Loucy (cell line): ENCODE measurements around the gene AHI1.
"Not testable (repeated sequence)": the region's sequence is repeated elsewhere in the genome, so short reads cannot be mapped to it uniquely, and the experiment has no call there.

Experiments
- H2AFZ ChIP-seq: fragments of 200-600 bp; sonication (generic); 2 replicates; pipeline ENCODE4 v1.6.0; 2016; ENCODE audit warnings: antibody characterized with exemption, mild to moderate bottlenecking, low read length, moderate library complexity
- H3F3A ChIP-seq: fragments of 200-600 bp; 2 replicates; pipeline ENCODE4 v1.6.0; 2016; ENCODE audit warnings: antibody characterized with exemption, low read depth, mild to moderate bottlenecking
- H3K27me3 ChIP-seq: fragments of 200-600 bp; sonication (generic); 2 replicates; pipeline ENCODE4 v1.6.1; 2014; ENCODE audit warnings: low read length, mild to moderate bottlenecking; ENCODE audit not compliant: insufficient read depth, poor library complexity, severe bottlenecking
- H3K36me3 ChIP-seq: fragments of 200-600 bp; sonication (generic); 2 replicates; pipeline ENCODE4 v1.6.1; 2016; ENCODE audit warnings: low read length; ENCODE audit not compliant: insufficient read depth
- H3K4me1 ChIP-seq: fragments of 200-600 bp; sonication (generic); 2 replicates; pipeline ENCODE4 v1.5.1; 2014; ENCODE audit warnings: low read length, mild to moderate bottlenecking; ENCODE audit not compliant: insufficient read depth, poor library complexity, severe bottlenecking
- H3K4me2 ChIP-seq: fragments of 200-600 bp; sonication (generic); 2 replicates; pipeline ENCODE4 v1.6.0; 2014; ENCODE audit warnings: antibody characterized with exemption, low read length, low read depth, mild to moderate bottlenecking; ENCODE audit not compliant: poor library complexity, severe bottlenecking
- H3K4me3 ChIP-seq: fragments of 200-600 bp; sonication (generic); 2 replicates; pipeline ENCODE4 v1.5.1; 2014; ENCODE audit warnings: low read length, mild to moderate bottlenecking, mixed read lengths; ENCODE audit not compliant: poor library complexity, severe bottlenecking
- H3K79me2 ChIP-seq: fragments of 200-600 bp; sonication (generic); 2 replicates; pipeline ENCODE4 v1.6.1; 2014; ENCODE audit warnings: low read length; ENCODE audit not compliant: insufficient read depth
- H3K9ac ChIP-seq: fragments of 200-600 bp; sonication (generic); 2 replicates; pipeline ENCODE4 v1.6.0; 2014; ENCODE audit warnings: mild to moderate bottlenecking, low read depth, low read length, moderate library complexity; ENCODE audit not compliant: poor library complexity, severe bottlenecking
- H3K9me2 ChIP-seq: fragments of 200-600 bp; sonication (generic); replicated peaks from 2 replicates; pipeline ENCODE4 v1.6.1; 2016; ENCODE audit warnings: low read depth, low read length, mixed read lengths
- H3K9me3 ChIP-seq: fragments of 200-600 bp; sonication (generic); 2 replicates; pipeline ENCODE4 v1.6.1; 2014; ENCODE audit warnings: mild to moderate bottlenecking, antibody characterized with exemption, low read length, low read depth; ENCODE audit not compliant: insufficient read depth
- H4K20me1 ChIP-seq: fragments of 200-600 bp; sonication (generic); 2 replicates; pipeline ENCODE4 v1.6.0; 2014; ENCODE audit warnings: antibody characterized with exemption, low read length, mild to moderate bottlenecking; ENCODE audit not compliant: insufficient read depth, poor library complexity, severe bottlenecking
- EZH2phosphoT487 ChIP-seq: fragments of 200-600 bp; IDR thresholded peaks from 2 replicates; pipeline ENCODE4 v1.6.1; 2018; ENCODE audit warnings: antibody characterized with exemption, mild to moderate bottlenecking, moderate library complexity, borderline replicate concordance
- TF ChIP-seq, protein P1 (sequence below): fragments of 200-600 bp; sonication (generic); conservative IDR thresholded peaks from 2 replicates; pipeline ENCODE4 v1.5.1; 2014; ENCODE audit warnings: mild to moderate bottlenecking, antibody characterized with exemption, low read length

AHI1 gene

DNA sequence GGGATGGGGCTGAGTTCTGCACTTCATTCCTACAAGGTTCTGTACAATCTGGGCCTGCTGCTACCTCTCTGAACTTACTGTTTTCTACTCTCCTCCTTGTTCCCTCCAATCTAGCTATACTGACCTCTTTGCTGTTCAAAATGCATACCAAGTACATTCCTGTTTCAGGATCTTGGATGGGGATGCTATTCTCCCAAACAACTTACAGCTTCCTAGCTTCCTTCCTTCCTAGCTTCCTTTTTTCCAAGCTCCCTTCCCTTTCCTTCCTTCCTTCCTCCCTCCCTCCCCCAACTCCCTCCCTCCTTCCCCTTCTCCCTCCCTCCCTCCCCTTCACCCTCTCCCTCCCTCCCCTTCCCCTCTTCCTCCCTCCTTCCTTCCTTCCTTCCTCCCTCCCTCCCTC is 117.9 kb downstream of the AHI1 start:
- H3F3A ChIP-seq = 0 out of 2 replicates have a peak, but pooled peaks cover 2% of the 10 kb centered on the region
- H3K9me2 ChIP-seq = no peaks in the 10 kb centered on the region
- H3K4me1 ChIP-seq = peaks cover 7% of the 10 kb centered on the region
- no peak overlapping the region for H3K4me3 ChIP-seq
- no peak overlapping the region for H3K4me2 ChIP-seq
- H2AFZ ChIP-seq = no peak overlapping the region
- H4K20me1 ChIP-seq = no peaks in the 10 kb centered on the region
- no peaks in the 10 kb centered on the region for H3K36me3 ChIP-seq
- H3K79me2 ChIP-seq = no peaks in the 10 kb centered on the region
- H3K9ac ChIP-seq = no peak overlapping the region
- no peaks in the 10 kb centered on the region for H3K27me3 ChIP-seq
- TF ChIP-seq, protein P1, sequence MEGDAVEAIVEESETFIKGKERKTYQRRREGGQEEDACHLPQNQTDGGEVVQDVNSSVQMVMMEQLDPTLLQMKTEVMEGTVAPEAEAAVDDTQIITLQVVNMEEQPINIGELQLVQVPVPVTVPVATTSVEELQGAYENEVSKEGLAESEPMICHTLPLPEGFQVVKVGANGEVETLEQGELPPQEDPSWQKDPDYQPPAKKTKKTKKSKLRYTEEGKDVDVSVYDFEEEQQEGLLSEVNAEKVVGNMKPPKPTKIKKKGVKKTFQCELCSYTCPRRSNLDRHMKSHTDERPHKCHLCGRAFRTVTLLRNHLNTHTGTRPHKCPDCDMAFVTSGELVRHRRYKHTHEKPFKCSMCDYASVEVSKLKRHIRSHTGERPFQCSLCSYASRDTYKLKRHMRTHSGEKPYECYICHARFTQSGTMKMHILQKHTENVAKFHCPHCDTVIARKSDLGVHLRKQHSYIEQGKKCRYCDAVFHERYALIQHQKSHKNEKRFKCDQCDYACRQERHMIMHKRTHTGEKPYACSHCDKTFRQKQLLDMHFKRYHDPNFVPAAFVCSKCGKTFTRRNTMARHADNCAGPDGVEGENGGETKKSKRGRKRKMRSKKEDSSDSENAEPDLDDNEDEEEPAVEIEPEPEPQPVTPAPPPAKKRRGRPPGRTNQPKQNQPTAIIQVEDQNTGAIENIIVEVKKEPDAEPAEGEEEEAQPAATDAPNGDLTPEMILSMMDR = no peak
- TF ChIP-seq EZH2phosphoT487 = no peak
- H3K9me3 ChIP-seq = no peaks in the 10 kb centered on the region

DNA sequence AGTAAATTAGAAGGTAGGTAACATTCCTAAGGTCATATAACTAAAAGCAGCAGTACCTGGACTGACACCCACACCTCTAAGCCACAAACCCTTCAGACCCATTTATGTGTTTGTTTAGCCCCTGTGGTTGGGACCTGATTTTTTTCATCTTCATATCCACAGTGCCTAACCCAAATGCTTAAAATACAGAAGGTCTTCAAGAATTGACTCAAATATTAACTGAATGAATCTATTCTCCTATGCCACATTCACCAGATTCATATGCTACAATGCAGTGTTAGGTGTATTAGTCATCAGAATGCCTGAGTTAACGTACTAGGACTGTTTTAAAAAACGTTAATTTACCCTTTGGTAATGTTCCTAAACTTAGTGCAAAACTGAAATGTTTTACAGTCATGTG is 124.8 kb downstream of the AHI1 start:
- no peak overlapping the region for H2AFZ ChIP-seq
- H3K36me3 ChIP-seq = no peaks in the 10 kb centered on the region
- no peaks in the 10 kb centered on the region for H3K4me1 ChIP-seq
- H3F3A ChIP-seq = no peaks in the 10 kb centered on the region
- no peaks in the 10 kb centered on the region; the same call in 1 of the 2 replicates for H3K9me3 ChIP-seq
- H3K79me2 ChIP-seq = no peaks in the 10 kb centered on the region
- no peaks in the 10 kb centered on the region for H3K9me2 ChIP-seq
- no peaks in the 10 kb centered on the region for H4K20me1 ChIP-seq
- no peak overlapping the region for H3K9ac ChIP-seq
- H3K4me3 ChIP-seq = no peak overlapping the region
- no peak overlapping the region for H3K4me2 ChIP-seq
- H3K27me3 ChIP-seq = no peaks in the 10 kb centered on the region
- TF ChIP-seq, protein P1 = no peak
- no peak for TF ChIP-seq EZH2phosphoT487

DNA sequence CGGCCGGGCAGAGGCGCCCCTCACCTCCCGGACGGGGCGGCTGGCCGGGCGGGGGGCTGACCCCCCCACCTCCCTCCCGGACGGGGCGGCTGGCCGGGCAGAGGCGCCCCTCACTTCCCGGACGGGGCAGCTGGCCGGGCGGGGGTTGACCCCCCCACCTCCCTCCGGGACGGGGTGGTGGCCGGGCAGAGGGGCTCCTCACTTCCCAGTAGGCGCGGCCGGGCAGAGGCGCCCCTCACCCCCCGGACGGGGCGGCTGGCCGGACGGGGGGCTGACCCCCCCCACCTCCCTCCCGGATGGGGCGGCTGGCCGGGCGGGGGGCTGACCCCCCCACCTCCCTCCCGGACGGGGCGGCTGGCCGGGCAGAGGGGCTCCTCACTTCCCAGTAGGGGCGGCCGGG is 133.9 kb downstream of the AHI1 start:
- H2AFZ ChIP-seq, H3K27me3 ChIP-seq, H3F3A ChIP-seq, H3K36me3 ChIP-seq, H3K4me2 ChIP-seq, H3K4me1 ChIP-seq, H3K79me2 ChIP-seq, H3K9ac ChIP-seq, H3K9me3 ChIP-seq, H3K9me2 ChIP-seq, H4K20me1 ChIP-seq, H3K4me3 ChIP-seq: not testable (repeated sequence)

DNA sequence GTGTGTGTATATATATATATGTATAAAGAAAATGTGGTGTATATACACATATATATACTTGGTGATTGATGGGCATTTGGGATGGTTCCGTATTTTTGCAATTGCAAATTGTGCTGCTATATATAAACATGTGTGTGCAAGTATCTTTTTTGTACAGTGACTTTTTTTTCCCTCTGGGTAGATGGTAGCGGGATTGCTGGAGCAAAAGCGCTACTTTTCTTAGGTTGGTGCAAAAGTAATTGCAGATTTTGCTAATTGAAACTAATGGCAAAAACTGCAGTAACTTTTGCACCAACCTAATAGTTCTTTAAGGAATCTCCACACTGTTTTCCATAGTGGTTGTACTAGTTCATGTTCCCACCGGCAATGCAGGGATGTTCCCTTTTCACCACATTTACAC is 135.4 kb downstream of the AHI1 start:
- Histone ChIP-seq H3F3A (no peaks in the 10 kb centered on the region), H3K9me2 (no peaks in the 10 kb centered on the region), H3K9me3 (no peaks in the 10 kb centered on the region; the same call in 1 of the 2 replicates), H3K79me2 (no peaks in the 10 kb centered on the region), H3K4me3 (no peak overlapping the region), H3K4me1 (peaks cover 13% of the 10 kb centered on the region), H3K36me3 (no peaks in the 10 kb centered on the region), H4K20me1 (no peaks in the 10 kb centered on the region), H3K9ac (no peak overlapping the region), H3K27me3 (no peaks in the 10 kb centered on the region), H3K4me2 (no peak overlapping the region), H2AFZ (no peak overlapping the region)
- no peak for TF ChIP-seq EZH2phosphoT487
- TF ChIP-seq, protein P1 = no peak
